GM23338 (cell line): Measurements from ENCODE around the gene FOXO3. TPM values are rescaled to one million over a fixed set of nuclear protein-coding genes. Genes with fewer than 3 reads are reported as not detected.

Source experiments
- ATAC-seq: fragments of 200-7000 bp; cut with Tn5 transposase; 3 replicates; pipeline ENCODE4 v1.9.1; 2020
- DNase-seq: peaks from one replicate; pipeline ENCODE4 v3.0.0-alpha.2; 2015; ENCODE audit warnings: low spot score
- H2AFZ ChIP-seq: fragments of 200-600 bp; sonication (generic); 2 replicates; pipeline ENCODE4 v1.8.0; 2016; ENCODE audit warnings: antibody characterized with exemption, mild to moderate bottlenecking, moderate library complexity
- H3F3A ChIP-seq: fragments of 200-600 bp; sonication (generic); replicated peaks from 2 replicates; pipeline ENCODE4 v1.8.0; 2017; ENCODE audit warnings: antibody characterized with exemption, mixed run types, low read depth
- H3K27ac ChIP-seq: fragments of 200-600 bp; sonication (generic); 2 replicates; pipeline ENCODE4 v1.6.1; 2016; ENCODE audit warnings: low read depth
- H3K27me3 ChIP-seq: fragments of 200-600 bp; sonication (generic); 2 replicates; pipeline ENCODE4 v1.8.0; 2016; ENCODE audit warnings: mild to moderate bottlenecking, mixed run types, moderate library complexity; ENCODE audit not compliant: insufficient read depth
- H3K36me3 ChIP-seq: fragments of 200-600 bp; sonication (generic); 2 replicates; pipeline ENCODE4 v1.8.0; 2016; ENCODE audit warnings: mild to moderate bottlenecking; ENCODE audit not compliant: insufficient read depth
- H3K4me1 ChIP-seq: fragments of 200-600 bp; sonication (generic); 2 replicates; pipeline ENCODE4 v1.8.0; 2016; ENCODE audit warnings: mild to moderate bottlenecking, moderate library complexity; ENCODE audit not compliant: insufficient read depth
- H3K4me2 ChIP-seq: fragments of 200-600 bp; sonication (generic); 2 replicates; pipeline ENCODE4 v1.7.1; 2017; ENCODE audit warnings: mixed run types
- H3K4me3 ChIP-seq: fragments of 200-600 bp; sonication (generic); 2 replicates; pipeline ENCODE4 v1.6.1; 2016; ENCODE audit warnings: mixed run types
- H3K79me2 ChIP-seq: fragments of 200-600 bp; sonication (generic); replicated peaks from 2 replicates; pipeline ENCODE4 v1.8.0; 2017; ENCODE audit warnings: mild to moderate bottlenecking; ENCODE audit not compliant: insufficient read depth
- H3K9me2 ChIP-seq: fragments of 200-600 bp; sonication (generic); 2 replicates; pipeline ENCODE4 v1.8.0; 2017; ENCODE audit not compliant: insufficient read depth
- H4K20me1 ChIP-seq: fragments of 200-600 bp; sonication (generic); replicated peaks from 2 replicates; pipeline ENCODE4 v1.8.0; 2017; ENCODE audit warnings: mild to moderate bottlenecking; ENCODE audit not compliant: insufficient read depth
- H3K27ac Mint-ChIP-seq: 2 replicates; pipeline ENCODE4 v1.8.0; 2020; ENCODE audit warnings: inconsistent platforms, mild to moderate bottlenecking, moderate library complexity, mixed read lengths
- H3K27me3 Mint-ChIP-seq: 3 replicates; pipeline ENCODE4 v1.8.0; 2022; ENCODE audit warnings: low read depth, mild to moderate bottlenecking, moderate library complexity, mixed read lengths, inconsistent platforms; ENCODE audit not compliant: insufficient read depth, poor library complexity
- H3K36me3 Mint-ChIP-seq: 3 replicates; pipeline ENCODE4 v1.8.0; 2021; ENCODE audit warnings: low read depth, mild to moderate bottlenecking, inconsistent platforms, moderate library complexity, mixed read lengths
- H3K4me1 Mint-ChIP-seq: 3 replicates; pipeline ENCODE4 v1.8.0; 2020; ENCODE audit warnings: mild to moderate bottlenecking, inconsistent platforms, mixed read lengths
- H3K4me3 Mint-ChIP-seq: 3 replicates; pipeline ENCODE4 v1.8.0; 2021; ENCODE audit warnings: moderate library complexity, mild to moderate bottlenecking, inconsistent platforms, mixed read lengths
- H3K9me3 Mint-ChIP-seq: 3 replicates; pipeline ENCODE4 v1.8.0; 2020; ENCODE audit warnings: moderate library complexity, mild to moderate bottlenecking, inconsistent platforms, mixed read lengths
- CTCF ChIP-seq, 2 experiments: fragments of 200-600 bp in 1 of 2; sonication (generic) in 1 of 2; conservative IDR thresholded peaks; 2 replicates each; pipeline versions ENCODE4 v1.5.1 to v1.6.1; 2016 to 2017; ENCODE audit warnings: antibody characterized with exemption in 2 of 2, low read depth in 2 of 2, mild to moderate bottlenecking in 2 of 2, moderate library complexity in 1 of 2
- ETS1 ChIP-seq: IDR thresholded peaks from 2 replicates; pipeline ENCODE4 v1.6.1; 2016; ENCODE audit warnings: antibody characterized with exemption
- EZH2 ChIP-seq: fragments of 200-600 bp; sonication (generic); IDR thresholded peaks from one replicate; pipeline ENCODE4 v1.8.0; 2017; ENCODE audit warnings: antibody characterized with exemption, mild to moderate bottlenecking, low read depth; ENCODE audit not compliant: unreplicated experiment
- POLR2AphosphoS5 ChIP-seq: IDR thresholded peaks from 2 replicates; pipeline ENCODE4 v1.6.1; 2016; ENCODE audit warnings: antibody characterized with exemption, low read depth
- STAT1 ChIP-seq: IDR thresholded peaks from one replicate; pipeline ENCODE4 v1.6.1; 2016; ENCODE audit warnings: antibody characterized with exemption; ENCODE audit not compliant: unreplicated experiment
- ZNF114 ChIP-seq: fragments of 250-450 bp; sonication (Bioruptor Pico); IDR thresholded peaks from 2 replicates; pipeline ENCODE4 v1.5.0; 2020; ENCODE audit warnings: mild to moderate bottlenecking, moderate library complexity
- ZNF462 ChIP-seq: fragments of 250-450 bp; sonication (Bioruptor Pico); IDR thresholded peaks from 2 replicates; pipeline ENCODE4 v1.5.0; 2020; ENCODE audit warnings: mild to moderate bottlenecking, moderate library complexity
- polyA plus RNA-seq: library from polyadenylated mRNA; unstranded; fragments of >200 nt; fragmentation: Nextera tagmentation; extraction: Ambion mirVana; gene quantifications from 2 replicates; pipeline ENCODE4 v1.2.1, GENCODE V29; 2016
- total RNA-seq: library from RNA; depleted of rRNA; stranded (reverse); fragments of >200 nt; shearing (Covaris generic); gene quantifications from 2 replicates; pipeline ENCODE4 v1.2.3, GENCODE V29; 2014

The FOXO3 gene
- total and polyA plus RNA-seq, 2 experiments from 2014 or later, result 9.8 to 20.2 TPM

DNA sequence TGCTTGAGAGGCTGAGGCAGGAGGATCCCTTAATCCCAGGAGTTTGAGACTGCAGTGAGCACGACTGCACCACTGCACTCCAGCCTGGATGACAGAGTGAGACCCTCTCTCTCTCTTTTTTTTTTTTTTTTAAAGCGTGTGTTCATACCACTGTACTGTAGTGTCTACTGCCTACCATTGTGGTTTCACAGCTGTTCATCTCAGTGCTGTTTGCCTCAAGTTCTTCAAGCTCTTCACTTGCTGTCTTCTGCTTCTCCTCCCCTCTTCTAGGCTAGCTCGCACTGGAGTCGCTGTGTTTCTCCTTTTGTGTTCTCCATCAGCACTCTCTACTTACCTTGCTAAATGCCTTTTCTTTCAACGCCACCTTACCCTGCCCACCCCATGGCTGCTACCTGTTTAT is 7.4 kb downstream of the FOXO3 start:
- no peak for DNase-seq
- no peak overlapping the region for H3K4me3 ChIP-seq
- H3K4me2 ChIP-seq, result no peak overlapping the region
- H3K27ac Mint-ChIP-seq, result no peak overlapping the region
- no peak overlapping the region for H3K4me3 Mint-ChIP-seq
- peaks cover 22% of the 10 kb centered on the region for H4K20me1 ChIP-seq
- H3K27me3 Mint-ChIP-seq, result peaks cover 2% of the 10 kb centered on the region
- H3K4me1 Mint-ChIP-seq, result peaks cover 35% of the 10 kb centered on the region
- H3K79me2 ChIP-seq, result peaks cover 99% of the 10 kb centered on the region
- no peaks in the 10 kb centered on the region for H3K9me3 Mint-ChIP-seq
- H3K27me3 ChIP-seq, result peaks cover 13% of the 10 kb centered on the region; the same call in 1 of the 2 replicates
- H3K27ac ChIP-seq, result no peak overlapping the region
- no peaks in the 10 kb centered on the region for H3F3A ChIP-seq
- no peaks in the 10 kb centered on the region for H3K9me2 ChIP-seq
- peaks cover 29% of the 10 kb centered on the region for H3K36me3 Mint-ChIP-seq
- H3K36me3 ChIP-seq, result no peaks in the 10 kb centered on the region; the same call in 1 of the 2 replicates
- H3K4me1 ChIP-seq, result peaks cover 30% of the 10 kb centered on the region
- ATAC-seq, result no peak
- H2AFZ ChIP-seq, result no peak overlapping the region
- TF ChIP-seq ZNF462 (CRISPR knock-in tag) (no peak), POLR2AphosphoS5 (no peak), ZNF114 (CRISPR knock-in tag) (no peak), EZH2 (no peak), ETS1 (no peak), STAT1 (no peak), CTCF (conservative IDR thresholded peaks at IDR 0.05; ENCODE audit: low read depth in 2 of 2) (no peak)
